Renal cortex interstitium (tissue), 15 donors: ENCODE measurements around the gene CSNK1A1L. TPM values are rescaled to one million over a fixed set of nuclear protein-coding genes. Genes with fewer than 3 reads are reported as not detected.
A peak's percentile ranks its signal among the peaks of the same experiment; 100 is the strongest.

ENCODE experiments used
- DNase-seq, 11 donors: peaks; one replicate each; pipeline ENCODE4 v3.0.0-alpha.2; 2013; ENCODE audit warnings: low read depth in 9 of 11, low spot score in 4 of 11; ENCODE audit errors: extremely low read depth in 1 of 11
- long read RNA-seq, 16 experiments: transcript quantifications; one replicate each; lab custom pipeline, GENCODE V29; 2026
- polyA plus RNA-seq, 3 donors: library from polyadenylated mRNA; unstranded; fragments of 120-200 nt; gene quantifications; one replicate each; pipeline ENCODE4 v1.2.1, GENCODE V29; 2013; ENCODE audit not compliant: insufficient read length in 3 of 3

CSNK1A1L gene
- polyA plus RNA-seq, result under 1 TPM in 2 of 3 donors, not detected in 1; 0.14 to 0.32 TPM
- long read RNA-seq, donor 1, partial matches to known transcripts, result 0 of 1 reads
- long read RNA-seq, donor 1, other reads (novel, unspliced or antisense), result 0 of 1 reads
- long read RNA-seq, donor 2, partial matches to known transcripts, result 0 of 1 reads
- long read RNA-seq, donor 2, other reads (novel, unspliced or antisense), result 0 of 1 reads
- long read RNA-seq, donor 3, result 0 reads
- long read RNA-seq, donor 4, result 0 reads
- long read RNA-seq, donor 5, result 0 reads
- long read RNA-seq, donor 6, result 0 reads
- long read RNA-seq, donor 7, partial matches to known transcripts, result 0 of 1 reads
- long read RNA-seq, donor 7, other reads (novel, unspliced or antisense), result 0 of 1 reads
- long read RNA-seq, donor 8, result 0 reads
- long read RNA-seq, donor 9, result 0 reads
- long read RNA-seq, donor 10, partial matches to known transcripts, result 0 of 1 reads
- long read RNA-seq, donor 10, other reads (novel, unspliced or antisense), result 0 of 1 reads
- long read RNA-seq, donor 11, result 0 reads
- long read RNA-seq, donor 12, result 0 reads
- long read RNA-seq, donor 13, result 0 reads
- long read RNA-seq, donor 14, result 0 reads
- long read RNA-seq, donor 15, result 0 reads
- long read RNA-seq, donor 16, result 0 reads

- DNase-seq, result no peak
These were observed at the start of gene CSNK1A1L for GRCh38 chr13:37105251-37105714. Gene CSNK1A1L (minus strand): TSS chr13:37105664. CDS start chr13:37105256, 408 bp downstream.

GRCh38 chr13:37149380-37149779 lies 43.9 kb upstream of the CSNK1A1L start:
- no peak for DNase-seq

GRCh38 chr13:37148501-37148900 lies 43.0 kb upstream of the CSNK1A1L start:
- no peak for DNase-seq

GRCh38 chr13:37144661-37145060 lies 39.2 kb upstream of the CSNK1A1L start:
- no peak for DNase-seq

- DNase-seq, result no peak
These were observed 38.4 kb upstream of the CSNK1A1L start for GRCh38 chr13:37143911-37144310.

GRCh38 chr13:37142877-37143276 lies 37.4 kb upstream of the CSNK1A1L start:
- no peak for DNase-seq

GRCh38 chr13:37141011-37141410 lies 35.5 kb upstream of the CSNK1A1L start:
- DNase-seq, result no peak

- no peak for DNase-seq
These were observed 33.9 kb upstream of the CSNK1A1L start for GRCh38 chr13:37139356-37139755.

GRCh38 chr13:37138926-37139325 lies 33.5 kb upstream of the CSNK1A1L start:
- no peak for DNase-seq

GRCh38 chr13:37138169-37138568 lies 32.7 kb upstream of the CSNK1A1L start:
- DNase-seq, result no peak

- no peak for DNase-seq
These were observed 31.2 kb upstream of the CSNK1A1L start for GRCh38 chr13:37136633-37137032.

- no peak for DNase-seq
These were observed 30.7 kb upstream of the CSNK1A1L start for GRCh38 chr13:37136187-37136586.

- peak; percentile 75 to 91 (median 79) for DNase-seq
These were observed 29.1 kb upstream of the CSNK1A1L start for GRCh38 chr13:37134411-37135041.

- no peak for DNase-seq
These were observed 26.7 kb upstream of the CSNK1A1L start for GRCh38 chr13:37132211-37132610.

GRCh38 chr13:37131092-37131491 lies 25.6 kb upstream of the CSNK1A1L start:
- no peak for DNase-seq

- no peak for DNase-seq
These were observed 24.4 kb upstream of the CSNK1A1L start for GRCh38 chr13:37129866-37130265.

- no peak for DNase-seq
These were observed 22.3 kb upstream of the CSNK1A1L start for GRCh38 chr13:37127691-37128241.

GRCh38 chr13:37123337-37123736 lies 17.9 kb upstream of the CSNK1A1L start:
- no peak for DNase-seq

- DNase-seq, result no peak
These were observed 12.6 kb upstream of the CSNK1A1L start for GRCh38 chr13:37118016-37118415.

- DNase-seq, result no peak
These were observed 8.8 kb upstream of the CSNK1A1L start for GRCh38 chr13:37114250-37114649.
